GM21576 (cell line): ENCODE data around the gene ARID1B.
A peak's percentile ranks its signal among the peaks of the same experiment; 100 is the strongest.

Experiments
- ATAC-seq: cut with Tn5 transposase; IDR thresholded peaks from one replicate; pipeline ENCODE4 v1.9.1; 2021; ENCODE audit warnings: mild to moderate bottlenecking, moderate library complexity; ENCODE audit not compliant: unreplicated experiment

Gene ARID1B

DNA sequence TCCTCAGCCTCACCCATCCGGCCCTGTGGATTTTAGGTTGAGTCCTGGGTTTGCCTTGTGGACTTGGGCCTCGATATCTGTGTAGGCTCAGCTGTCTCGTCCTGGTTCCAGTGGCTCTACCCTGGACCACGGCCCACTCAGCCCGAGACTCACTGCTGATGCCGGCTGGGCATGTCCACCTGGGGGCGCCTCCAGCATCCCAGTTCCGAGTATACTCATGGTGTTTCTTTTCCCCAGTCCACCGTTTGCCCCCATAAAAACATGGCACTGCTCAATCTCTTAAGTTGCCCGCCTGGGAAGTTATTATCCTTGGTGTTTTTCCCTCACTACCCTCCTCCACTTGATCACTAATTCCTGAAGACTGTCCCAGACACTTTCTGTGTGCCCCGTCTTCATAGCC is 99.1 kb downstream of the ARID1B start:
- no peak for ATAC-seq

DNA sequence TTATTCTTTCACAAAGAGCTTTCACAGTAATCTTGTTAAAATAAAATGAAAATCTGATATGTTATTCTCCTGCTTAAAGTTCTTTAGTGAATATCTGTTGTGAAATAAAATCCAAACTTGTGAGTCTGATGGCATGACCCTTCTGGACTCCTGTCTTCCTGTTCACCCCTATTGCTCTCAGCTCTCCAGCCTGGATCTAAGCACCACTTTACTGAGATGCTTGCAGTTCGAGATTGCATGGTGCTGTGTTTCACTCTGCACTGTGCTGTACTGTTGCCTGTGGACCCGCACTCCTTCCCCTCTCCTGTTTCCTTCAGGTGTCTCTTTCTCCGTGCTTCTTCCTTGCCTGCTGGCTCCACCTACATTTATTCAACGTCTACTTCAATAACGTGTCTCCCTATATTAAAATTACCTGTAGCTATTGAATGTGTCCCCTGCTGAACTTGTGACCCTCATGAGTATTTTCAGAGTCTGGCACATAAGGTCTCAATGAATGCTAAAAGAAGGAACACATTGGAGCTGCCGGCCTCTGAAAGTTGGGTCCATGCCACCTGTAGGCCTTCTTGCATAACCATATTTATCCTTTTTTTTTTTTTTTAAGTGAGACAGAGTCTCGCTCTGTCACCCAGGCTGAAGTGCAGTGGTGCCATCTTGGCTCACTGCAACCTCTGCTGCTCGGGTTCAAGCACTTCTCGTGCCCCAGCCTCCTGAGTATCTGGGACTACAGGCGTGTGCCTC is 100.1 kb downstream of the ARID1B start:
- ATAC-seq, result no peak

DNA sequence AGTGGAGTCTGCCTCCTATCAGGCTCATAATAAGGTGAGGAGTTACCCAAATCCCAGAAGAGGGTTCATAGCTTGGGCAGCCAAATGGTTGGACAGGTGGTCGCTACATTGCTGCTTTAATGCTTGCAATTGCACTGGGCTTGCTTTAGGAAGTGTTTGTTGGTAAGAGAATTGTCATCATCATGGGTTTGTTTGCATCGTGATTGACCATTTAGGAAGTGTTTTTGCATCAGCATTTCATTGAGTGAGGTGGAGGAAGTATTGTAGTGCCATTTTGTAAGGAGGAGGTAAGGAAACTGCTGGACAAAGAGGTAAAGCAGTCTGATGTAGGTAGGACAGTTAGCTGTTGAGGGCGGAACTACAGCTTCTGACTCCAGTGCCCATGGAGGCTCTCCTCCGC is 101.5 kb downstream of the ARID1B start:
- ATAC-seq, result no peak

DNA sequence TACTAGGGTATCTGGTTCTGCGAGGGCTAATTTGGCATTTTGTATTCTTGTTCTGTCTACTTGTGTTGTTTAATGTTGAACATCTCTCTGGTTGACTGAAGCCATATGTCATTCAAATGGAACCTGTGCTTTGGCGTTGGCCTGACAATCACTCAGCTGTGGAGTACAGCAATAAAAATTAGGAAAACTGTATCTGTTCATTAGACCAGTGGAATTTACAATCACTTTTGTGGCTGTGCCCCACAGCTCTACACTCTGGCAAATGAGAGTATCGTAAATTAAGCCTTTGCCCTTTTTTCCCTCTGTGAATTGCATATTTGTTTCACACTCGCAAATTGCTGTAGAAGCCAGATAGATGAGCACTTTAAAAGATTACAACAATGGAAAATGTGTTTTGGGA is 102.0 kb downstream of the ARID1B start:
- ATAC-seq, result no peak

DNA sequence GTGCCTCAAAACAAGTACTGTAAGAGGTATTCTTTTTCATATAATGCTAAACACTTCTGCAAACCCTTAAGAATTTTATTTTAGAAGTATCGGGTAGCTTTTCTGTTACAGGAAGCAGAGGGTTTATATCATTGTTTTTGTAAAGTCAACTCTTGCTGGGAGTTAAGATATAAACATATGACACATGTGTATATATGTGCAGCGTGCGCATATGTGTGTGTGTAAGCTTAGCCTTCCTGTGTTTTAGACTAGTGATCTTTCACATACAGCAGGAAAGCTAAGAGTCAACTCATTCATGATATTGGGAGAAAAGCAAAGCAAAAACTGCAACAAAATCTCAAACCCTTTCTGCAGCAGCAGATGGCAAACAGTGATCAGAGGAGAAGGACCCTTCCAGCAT is 102.4 kb downstream of the ARID1B start:
- no peak for ATAC-seq

DNA sequence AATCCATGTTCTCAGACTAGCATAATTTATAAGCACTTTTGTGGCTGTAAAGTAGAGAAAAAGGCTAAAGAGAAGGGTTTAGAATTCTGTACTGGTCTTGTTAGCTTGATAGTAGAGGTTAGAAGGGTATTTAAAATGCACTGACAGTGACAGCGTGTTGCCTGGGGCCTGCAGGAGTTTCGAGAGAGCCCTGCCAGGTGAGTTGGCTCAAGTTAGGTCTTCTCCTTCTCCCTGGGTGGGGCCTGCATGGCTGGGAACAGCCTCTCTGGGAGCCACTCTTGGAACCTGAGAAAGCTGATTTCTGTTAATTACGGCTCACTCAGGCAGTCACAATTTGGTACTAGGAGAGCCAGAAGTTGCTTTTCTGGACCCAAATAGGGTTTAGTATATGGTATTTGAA is 103.7 kb downstream of the ARID1B start:
- no peak for ATAC-seq

DNA sequence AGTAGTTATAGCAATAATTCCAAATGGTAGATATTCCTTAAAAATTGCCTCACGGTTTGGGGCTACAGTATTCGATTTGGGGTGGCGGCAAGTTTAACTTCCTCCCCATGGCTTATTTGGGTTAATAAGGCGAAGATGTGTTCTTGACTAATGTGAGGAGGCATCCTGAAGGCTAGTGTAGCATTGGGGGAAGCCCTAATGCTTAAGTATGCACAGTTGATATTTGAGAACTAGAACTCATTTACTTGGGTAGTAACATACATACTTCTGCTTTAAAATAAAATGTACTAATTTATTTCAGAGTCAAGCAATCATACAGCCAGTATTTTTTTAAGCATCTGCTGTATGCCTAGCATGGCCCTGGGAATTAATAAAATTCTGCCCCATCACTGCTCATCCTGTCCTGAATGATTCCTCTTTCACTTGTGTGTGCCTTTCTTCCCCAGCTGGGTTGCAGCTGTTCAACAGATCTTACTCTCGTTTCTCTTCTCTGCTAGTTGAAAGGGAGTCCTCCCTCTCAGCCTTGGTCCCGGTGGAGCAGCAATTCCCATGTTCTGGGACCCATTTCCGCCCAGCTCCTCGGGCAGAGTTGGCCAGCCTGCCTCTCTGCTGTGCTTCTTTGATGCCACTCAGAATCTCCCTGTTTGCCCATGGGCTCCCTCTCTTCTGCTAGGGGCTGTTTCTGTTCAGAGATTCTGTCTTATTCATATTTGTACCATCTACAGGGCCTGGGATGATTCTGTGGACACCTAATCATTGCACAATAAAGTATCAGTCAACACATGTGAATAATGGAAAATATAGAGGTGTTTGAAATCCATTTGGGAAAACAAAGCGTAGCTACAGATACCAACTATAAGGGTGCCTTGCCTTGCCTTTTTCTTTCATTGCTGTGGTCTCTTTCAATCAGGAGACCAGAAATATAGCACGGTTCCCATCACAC is 104.8 kb downstream of the ARID1B start:
- ATAC-seq, result no peak

DNA sequence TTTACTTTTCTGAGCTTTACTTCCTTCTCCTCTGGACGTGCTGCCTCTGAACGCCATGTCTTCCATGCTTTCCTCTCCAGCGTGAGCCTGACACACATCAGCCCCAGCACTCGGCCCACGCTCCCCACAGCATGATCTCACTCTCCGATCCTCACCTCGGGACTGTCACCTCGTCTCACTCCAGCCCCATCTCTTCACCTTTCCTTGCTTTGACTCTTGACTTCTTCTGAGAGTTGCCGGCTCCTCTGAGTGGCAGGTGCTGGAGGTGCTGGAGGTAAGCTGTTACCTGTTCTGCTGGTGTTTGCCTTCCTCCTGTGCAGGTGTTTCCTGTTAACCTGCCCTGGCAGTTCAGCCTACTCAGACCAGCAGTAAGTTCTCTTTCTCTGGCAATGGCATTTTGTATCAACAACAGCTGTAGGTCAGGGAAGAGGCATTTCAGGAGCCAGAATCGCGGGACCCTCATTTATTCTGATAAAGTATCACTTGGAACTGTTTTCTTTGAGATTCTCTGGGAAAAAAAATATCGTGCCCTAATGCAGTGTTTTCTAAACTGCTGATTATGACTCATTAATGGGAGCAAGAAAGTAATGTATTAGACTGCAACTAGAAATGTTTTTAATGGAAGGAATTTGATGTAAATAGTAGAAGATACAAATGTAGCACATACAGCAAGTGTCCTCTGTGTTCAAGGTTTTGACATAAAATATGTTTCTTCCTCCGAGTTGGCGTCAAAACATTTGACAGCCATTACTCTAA is 106.5 kb downstream of the ARID1B start:
- ATAC-seq, result no peak

DNA sequence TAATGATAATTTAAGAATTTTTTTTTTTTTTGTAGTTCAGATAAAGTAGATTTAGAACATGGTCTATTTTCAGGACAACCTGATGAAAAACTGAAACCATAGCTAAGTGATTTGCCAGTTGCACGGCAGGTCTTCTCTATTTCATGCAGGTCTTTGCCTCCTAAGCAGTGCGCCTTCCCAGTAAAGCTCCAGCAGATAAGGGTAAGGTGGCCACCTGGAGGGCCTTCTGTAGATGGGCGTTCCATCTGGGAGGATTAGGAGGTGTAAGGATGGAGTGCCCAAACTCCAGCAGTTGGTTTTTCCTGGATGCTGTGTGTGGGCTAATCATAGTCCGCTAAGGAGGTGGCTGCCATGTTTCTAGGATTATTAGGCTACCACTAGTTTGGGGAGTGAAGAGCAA is 107.1 kb downstream of the ARID1B start:
- no peak for ATAC-seq

DNA sequence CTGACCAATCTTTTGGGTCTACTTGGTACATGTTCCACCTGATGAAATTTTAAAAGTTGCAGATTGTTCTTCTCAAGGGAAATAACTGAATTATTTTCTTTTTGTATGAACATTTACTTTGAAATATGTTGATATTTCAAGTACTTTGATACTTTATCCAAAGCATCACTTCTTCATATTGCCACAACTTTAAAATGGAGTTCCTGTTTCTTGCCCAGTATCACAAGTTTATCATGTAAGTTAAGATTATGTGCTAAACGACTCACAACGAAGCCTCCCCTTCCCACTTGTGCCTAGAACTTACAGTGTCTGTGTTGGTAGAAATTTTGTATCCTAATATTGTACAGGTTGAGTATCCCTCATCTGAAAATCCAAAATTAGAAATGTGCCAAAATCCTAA is 108.4 kb downstream of the ARID1B start:
- no peak for ATAC-seq

DNA sequence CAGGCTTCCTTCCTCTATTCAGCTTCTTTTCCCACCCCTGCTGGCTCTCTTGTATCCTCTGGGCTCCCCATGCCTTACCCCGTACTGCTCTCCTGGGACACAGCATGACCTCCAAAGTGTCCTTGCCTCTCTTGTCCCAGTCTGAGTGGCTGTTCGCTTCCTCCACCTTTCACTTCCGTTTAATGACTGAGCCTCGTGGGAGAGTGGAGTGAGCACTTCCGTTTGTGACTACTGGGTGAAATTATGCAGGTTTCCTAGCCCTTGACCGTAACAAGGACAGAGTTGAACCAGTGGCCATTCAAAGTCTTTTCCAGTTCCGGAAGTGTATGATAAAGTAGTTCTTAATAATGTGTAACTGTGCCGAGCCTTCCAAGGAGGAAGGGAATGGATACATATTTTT is 109.2 kb downstream of the ARID1B start:
- peak; percentile 72 for ATAC-seq

DNA sequence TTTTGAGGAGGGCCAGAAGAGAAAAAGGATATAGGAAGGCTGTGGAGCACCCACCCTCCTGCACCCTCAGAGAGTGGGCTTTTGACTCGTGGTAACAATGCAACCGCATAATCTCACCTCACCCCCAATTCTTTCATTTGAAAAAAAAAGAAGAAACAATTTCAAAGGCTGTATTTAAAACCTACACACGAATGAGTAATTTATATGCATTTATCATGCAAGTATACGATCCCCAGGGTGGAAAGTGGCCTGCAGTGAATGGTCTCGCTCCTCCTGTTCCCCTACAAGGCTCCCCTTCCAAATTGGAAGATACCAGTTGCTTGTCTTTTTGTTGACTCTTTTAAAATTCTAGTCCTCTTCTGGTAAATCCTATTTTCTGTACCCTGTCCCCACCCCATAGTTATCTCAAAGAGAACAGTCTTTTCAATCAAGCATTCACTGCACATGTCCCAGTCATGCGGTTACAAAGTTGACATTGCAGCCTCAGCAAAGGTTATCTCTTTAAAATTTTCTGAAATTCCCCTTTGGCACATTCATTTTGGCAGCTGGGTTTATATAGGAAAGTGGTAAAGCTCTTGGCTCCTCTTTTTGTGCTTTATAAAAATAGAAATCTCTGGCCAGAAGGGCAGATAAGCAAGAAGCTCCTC is 110.6 kb downstream of the ARID1B start:
- no peak for ATAC-seq

DNA sequence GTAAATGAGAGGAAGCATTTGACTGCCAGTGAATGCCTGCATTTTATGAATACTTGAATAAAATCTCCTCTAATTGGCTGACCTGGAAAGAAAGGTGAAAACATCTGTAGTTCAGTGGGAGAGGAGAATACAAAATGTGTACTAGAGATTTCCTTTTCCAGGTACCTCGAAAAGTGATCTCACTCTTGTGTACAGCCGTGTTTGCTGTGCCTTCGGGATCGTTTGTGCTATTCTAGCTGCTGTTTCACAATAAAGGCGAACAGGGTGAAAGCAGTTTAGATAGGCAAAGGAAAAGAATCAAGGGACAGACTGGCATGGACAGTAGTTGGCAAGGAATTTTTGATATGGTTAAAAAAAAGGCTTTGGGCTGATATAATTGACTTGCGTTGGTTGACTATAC is 112.3 kb downstream of the ARID1B start:
- ATAC-seq, result no peak

DNA sequence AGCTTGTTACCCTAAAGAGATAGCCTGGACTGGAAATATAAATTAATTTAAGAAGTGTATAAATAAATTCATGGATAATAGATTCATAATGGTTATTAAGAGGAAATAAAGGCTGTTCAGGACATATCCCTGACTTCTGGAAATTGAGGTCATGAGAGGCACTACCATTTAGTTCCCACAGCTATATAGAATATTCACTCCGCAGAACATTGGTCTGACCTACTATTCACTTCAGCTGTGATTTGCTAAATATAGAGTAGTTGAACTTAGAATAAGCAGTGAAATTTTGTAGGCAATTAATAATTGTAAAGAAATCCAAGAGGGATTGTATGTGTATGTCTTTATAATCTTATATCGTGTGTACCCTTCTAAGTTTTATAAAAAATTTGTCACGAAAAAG is 112.8 kb downstream of the ARID1B start:
- no peak for ATAC-seq

DNA sequence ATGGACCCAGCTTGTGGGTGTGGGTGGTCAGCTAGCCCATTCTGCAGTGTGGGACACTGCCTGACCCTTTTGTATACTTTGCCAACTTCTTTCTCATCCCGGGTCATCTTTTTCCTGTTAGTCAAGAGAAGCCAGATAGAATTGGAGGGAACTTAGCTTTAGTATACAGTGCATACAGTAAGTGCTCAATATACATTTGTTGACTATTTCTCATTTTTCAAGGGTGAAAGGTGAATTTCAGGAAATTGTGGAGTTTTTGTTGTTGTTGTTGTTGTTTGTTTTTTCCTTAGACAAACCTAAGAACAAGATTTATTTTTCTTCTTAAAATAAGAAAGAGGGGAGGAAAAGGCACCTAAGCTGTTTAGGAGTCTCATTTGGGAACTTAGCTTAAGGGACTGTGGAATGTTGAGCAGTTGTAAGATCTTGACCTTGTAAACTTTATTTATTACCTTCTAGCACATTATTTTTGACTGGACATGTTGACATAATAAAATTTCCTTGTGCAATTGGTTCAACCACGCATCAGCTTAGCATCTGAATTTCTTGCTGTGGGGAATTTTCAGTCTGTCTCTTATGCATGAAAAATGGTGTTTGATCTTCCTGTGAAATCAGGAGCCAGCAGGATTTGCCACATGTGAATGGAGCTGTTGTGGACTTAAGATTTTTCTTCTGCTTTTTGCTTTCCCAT is 113.6 kb downstream of the ARID1B start:
- ATAC-seq, result no peak

DNA sequence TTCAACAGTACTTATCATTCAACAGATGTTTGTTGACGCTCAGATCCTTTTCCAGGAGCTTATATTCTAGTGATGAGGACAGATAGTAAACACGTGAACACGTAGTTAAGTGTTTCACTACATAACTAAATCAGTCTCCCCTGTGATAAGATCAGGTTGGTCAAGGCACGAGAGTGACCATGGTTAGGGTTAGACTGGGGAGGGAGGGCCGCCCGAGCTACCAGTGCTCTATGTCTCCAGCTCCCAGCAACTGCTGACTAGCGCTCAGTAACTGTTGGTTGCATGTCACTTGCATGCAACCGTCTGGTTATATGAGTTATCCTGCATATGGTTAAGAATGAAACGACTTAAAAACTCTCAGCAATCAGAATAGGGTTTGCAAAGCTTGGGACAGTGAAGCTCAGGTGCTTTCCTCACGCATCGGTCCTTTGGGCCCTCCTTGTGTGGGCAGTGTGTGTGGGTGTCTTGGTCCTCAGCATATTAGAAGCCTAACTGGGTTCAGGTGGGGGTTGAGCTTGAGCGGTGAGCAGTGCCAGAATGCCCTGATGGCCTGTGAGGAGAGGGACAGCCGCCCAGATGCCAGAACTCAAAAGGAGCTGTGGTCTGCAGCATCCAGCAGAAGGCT is 120.8 kb downstream of the ARID1B start:
- ATAC-seq, result no peak

DNA sequence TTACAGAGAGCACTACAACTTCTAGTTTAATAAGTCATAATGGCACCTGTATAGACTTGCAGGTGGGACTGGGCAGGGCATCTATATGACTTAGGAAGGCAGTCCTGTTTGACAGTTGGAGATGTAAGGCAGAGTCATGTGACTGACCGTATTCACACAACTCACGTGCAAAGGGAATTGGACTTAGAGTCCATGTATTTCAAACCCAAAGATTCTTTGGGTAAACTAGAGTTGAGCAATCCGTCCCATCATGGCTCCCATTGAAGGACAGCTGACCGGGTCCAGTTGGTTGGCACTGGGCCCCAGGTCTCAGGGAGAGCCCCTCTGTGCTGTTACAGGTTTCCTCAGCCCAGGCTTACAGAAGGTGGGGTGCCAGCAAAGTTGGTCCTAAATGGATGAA is 121.9 kb downstream of the ARID1B start:
- no peak for ATAC-seq

DNA sequence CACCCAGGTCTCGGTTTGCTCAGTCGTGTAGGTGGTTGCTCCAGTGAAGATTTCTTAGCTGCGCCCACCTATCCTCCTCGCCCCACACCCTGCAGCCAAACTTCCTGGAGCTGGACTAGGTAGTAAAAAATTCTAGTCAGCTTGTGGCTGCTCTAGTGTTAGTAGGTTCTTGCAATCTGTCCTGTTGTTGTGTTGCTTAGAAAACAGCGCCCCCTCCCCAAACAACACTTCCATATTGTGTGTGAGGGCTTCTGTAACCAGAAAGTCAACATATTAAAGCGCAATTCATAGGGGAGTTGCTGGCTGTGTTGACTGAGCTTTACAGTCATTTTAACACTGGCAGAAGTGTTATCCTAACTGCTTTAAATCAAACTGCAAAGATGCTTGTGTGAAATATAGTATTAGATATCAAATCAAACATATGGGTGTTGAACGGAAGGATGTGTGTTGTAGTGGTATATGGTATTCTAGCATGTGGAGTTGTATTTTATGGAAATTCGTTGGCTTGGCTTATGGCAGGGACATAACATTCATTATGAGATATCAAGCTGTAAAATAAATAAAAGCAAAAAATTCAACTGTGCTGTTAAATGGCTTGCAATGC is 122.5 kb downstream of the ARID1B start:
- no peak for ATAC-seq

DNA sequence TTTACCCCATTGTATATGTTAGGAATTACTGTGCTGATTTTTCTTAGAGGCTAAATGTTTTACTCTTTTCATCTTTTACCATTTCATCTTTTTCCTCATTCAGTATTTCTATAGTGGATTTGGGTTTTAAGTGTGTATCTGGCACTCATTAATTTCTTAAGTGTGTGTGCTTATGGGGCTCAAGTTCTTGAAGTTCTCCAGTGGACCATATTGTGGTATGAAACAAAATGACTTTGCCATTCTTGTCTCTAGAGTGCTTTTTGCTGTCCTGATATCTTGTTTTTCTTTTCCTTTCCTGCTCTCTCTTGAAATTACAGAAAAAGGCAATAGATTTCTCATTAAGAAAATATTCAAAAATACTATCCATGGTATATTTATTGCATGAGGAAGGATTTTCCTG is 123.1 kb downstream of the ARID1B start:
- ATAC-seq, result no peak
